HUES64 (cell line): ENCODE measurements around the gene CYBB.
"Not testable (repeated sequence)": the region's sequence is repeated elsewhere in the genome, so short reads cannot be mapped to it uniquely, and the experiment has no call there.

Experiments
- H3K27ac ChIP-seq: 2 replicates; pipeline ENCODE4 v1.7.0; 2013; ENCODE audit warnings: low read depth, low read length, inconsistent platforms
- H3K27me3 ChIP-seq: 2 replicates; pipeline ENCODE4 v1.6.1; 2013; ENCODE audit warnings: mild to moderate bottlenecking, low read length; ENCODE audit not compliant: insufficient read depth
- H3K36me3 ChIP-seq: 2 replicates; pipeline ENCODE4 v1.6.1; 2013; ENCODE audit warnings: mild to moderate bottlenecking, low read length; ENCODE audit not compliant: insufficient read depth
- H3K4me1 ChIP-seq: 2 replicates; pipeline ENCODE4 v1.6.1; 2013; ENCODE audit warnings: mild to moderate bottlenecking, low read length, moderate library complexity; ENCODE audit not compliant: insufficient read depth
- H3K4me3 ChIP-seq: 2 replicates; pipeline ENCODE4 v1.5.1; 2013; ENCODE audit warnings: mild to moderate bottlenecking, low read length, moderate library complexity
- H3K9ac ChIP-seq: 2 replicates; pipeline ENCODE4 v1.6.1; 2013; ENCODE audit warnings: mild to moderate bottlenecking, low read depth, low read length
- H3K9me3 ChIP-seq: 2 replicates; pipeline ENCODE4 v1.6.1; 2013; ENCODE audit warnings: low read depth, low read length; ENCODE audit not compliant: insufficient read depth
- WGBS: fragments of 150-250, 120-280 bp; methylation state at CpG from one replicate; pipeline ENCODE4 v1.1.7; 2013; ENCODE audit warnings: missing lambda C conversion rate; 5-methylcytosine and 5-hydroxymethylcytosine counted together

The CYBB gene

DNA sequence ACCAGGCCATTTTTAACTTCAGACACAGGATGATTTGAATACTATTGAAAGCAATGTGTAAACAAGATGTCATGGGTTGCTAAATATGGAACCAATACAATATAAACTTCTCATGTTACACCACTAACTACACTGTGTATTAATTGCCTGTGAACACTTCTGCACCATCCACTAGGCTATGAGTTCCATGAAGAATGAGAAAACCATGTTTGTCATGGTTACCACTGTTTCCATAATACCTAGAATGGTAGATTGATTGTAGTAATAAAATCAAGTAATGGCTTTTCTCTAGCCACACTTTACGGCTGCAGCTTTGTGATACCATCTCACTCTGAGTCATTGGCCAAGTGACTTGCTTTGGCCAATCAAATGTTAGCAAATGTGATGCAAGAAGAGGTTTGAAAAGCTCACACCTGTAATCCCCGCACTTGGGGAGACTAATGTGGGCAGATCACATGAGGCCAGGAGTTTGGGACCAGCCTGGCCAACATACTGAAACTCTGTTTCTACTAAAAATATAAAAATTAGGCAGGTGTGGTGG lies 19.9 kb upstream of the CYBB start:
- H3K9me3 ChIP-seq, result no peaks in the 10 kb centered on the region
- no peak overlapping the region for H3K27ac ChIP-seq
- H3K4me3 ChIP-seq, result no peak overlapping the region
- WGBS, result 100% methylated on average over 1 of the region's 2 CpGs
- H3K36me3 ChIP-seq, result no peaks in the 10 kb centered on the region
- no peak overlapping the region for H3K9ac ChIP-seq
- H3K27me3 ChIP-seq, result no peaks in the 10 kb centered on the region
- H3K4me1 ChIP-seq, result no peaks in the 10 kb centered on the region

DNA sequence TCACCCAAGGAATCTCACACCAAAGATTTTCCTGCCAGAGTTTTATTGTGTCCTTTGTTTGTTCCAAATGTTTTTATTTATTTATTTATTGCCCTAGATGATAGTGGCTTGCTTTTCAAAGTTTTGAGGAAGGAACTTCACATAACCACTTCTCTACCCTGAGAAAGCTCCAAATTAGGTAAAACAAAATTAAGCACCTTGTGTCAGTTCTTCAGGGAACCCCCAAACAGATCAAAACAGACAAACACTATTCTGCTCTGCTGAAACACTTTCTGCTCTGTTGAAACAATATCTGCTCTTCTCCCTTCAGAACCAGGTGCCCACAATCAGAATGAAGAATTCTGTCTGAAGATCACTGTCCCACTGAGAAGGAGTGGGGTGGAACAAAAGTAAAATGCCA lies 16.5 kb upstream of the CYBB start:
- Histone ChIP-seq H3K36me3 (no peaks in the 10 kb centered on the region), H3K4me3 (no peak overlapping the region), H3K27me3 (no peaks in the 10 kb centered on the region), H3K9me3 (0 out of 2 replicates have a peak, but pooled peaks cover 3% of the 10 kb centered on the region), H3K4me1 (no peaks in the 10 kb centered on the region), H3K9ac (no peak overlapping the region), H3K27ac (no peak overlapping the region)

DNA sequence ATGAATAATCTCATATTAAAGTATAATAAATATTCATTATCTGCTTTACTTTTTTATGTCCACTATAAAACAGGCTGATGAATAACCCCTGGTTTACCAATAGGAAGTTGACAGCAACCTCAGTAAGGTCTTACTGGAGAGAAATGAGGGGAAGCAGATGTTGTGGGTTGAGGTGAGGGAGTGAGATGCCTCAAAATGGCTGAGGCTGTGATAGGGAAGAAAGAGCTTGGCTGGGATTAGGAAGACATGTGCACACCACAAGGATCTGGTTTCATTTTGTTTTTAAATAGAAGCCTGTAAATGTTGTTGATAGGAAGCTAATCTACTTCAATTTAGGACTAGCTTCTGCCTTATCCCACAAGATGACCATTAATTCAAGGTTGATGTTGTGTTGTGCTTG lies 14.4 kb upstream of the CYBB start:
- H3K9me3 ChIP-seq, result 0 out of 2 replicates have a peak, but pooled peaks cover 3% of the 10 kb centered on the region
- H3K4me1 ChIP-seq, result no peaks in the 10 kb centered on the region
- H3K4me3 ChIP-seq, result no peak overlapping the region
- H3K9ac ChIP-seq, result no peak overlapping the region
- no peaks in the 10 kb centered on the region for H3K36me3 ChIP-seq
- H3K27ac ChIP-seq, result no peak overlapping the region
- H3K27me3 ChIP-seq, result no peaks in the 10 kb centered on the region

DNA sequence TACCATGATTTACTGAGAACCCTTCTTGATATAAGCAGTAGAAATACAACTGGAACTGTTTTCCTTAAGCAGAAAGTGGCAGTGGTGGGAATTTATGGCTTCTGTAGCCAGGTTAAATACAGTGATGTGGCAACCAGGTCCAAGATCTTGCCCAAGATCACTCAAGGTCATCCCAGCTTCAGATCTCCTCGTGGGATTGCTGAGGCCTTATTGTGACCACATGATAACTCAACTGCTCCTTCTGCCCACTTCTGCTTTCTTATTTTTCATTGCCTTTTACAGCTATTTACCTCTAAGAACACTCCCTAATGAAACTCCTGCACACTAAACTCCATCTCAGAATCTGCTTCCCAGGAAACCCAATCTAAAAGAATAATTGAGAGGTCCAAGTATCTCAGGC lies 12.4 kb upstream of the CYBB start:
- Histone ChIP-seq H3K27ac (no peak overlapping the region), H3K9ac (no peak overlapping the region), H3K9me3 (0 out of 2 replicates have a peak, but pooled peaks cover 3% of the 10 kb centered on the region), H3K36me3 (no peaks in the 10 kb centered on the region), H3K4me3 (no peak overlapping the region), H3K27me3 (no peaks in the 10 kb centered on the region), H3K4me1 (no peaks in the 10 kb centered on the region)
- 94% methylated on average over 1 of the region's 1 CpG for WGBS

DNA sequence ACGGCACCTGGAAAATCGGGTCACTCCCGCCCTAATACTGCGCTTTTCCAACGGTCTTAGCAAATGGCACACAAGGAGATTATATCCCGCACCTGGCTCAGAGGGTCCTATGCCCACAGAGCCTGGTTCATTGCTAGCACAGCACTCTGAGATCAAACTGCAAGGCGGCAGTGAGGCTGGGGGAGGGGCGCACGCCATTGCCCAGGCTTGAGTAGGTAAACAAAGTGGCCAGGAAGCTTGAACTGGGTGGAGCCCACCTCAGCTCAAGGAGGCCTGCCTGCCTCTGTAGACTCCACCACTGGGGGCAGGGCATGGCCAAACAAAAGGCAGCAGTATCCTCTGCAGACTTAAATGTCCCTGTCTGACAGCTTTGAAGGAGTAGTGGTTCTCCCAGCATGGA lies 11.0 kb upstream of the CYBB start:
- H3K27me3 ChIP-seq, H3K9ac ChIP-seq, H3K4me1 ChIP-seq, H3K9me3 ChIP-seq, H3K4me3 ChIP-seq, H3K27ac ChIP-seq, H3K36me3 ChIP-seq: not testable (repeated sequence)
- WGBS, result 92% methylated on average over 9 of the region's 9 CpGs

DNA sequence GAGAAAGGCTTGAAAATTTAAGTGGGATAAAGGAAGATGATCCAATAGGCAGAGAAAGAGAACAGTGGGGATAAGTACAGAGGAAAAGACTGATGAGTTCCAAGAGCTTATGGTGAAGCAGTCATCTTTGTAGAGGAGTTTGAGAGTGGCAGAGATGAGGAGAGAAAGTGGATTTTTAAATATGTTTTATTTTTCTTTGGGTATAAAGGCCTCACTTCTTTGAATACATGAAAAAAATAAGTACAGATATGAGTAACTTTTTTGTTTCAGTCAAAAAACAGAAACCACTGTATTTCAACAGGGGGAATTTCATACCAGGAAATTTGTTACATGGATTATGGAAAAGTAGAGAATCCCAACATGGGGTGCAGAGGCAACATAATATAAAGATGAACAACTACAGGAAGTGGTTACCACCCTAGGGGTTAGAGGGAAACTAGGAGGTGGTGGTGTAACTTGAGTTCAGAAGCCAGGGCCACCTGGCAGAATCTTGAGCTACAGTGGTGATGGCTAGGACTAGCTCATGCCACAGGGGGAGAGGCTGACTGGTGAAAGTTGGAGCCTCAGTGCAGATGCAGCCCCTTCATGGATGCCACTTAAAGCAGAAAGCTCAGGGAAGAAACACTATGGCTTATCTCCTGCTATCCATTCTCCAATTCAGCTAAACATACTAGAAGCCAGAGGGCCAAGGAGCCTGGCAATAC lies 3.4 kb upstream of the CYBB start:
- no peak overlapping the region for H3K9ac ChIP-seq
- no peak overlapping the region for H3K4me3 ChIP-seq
- H3K36me3 ChIP-seq, result no peaks in the 10 kb centered on the region
- H3K9me3 ChIP-seq, result no peaks in the 10 kb centered on the region
- no peak overlapping the region for H3K27ac ChIP-seq
- no peaks in the 10 kb centered on the region for H3K4me1 ChIP-seq
- no peaks in the 10 kb centered on the region for H3K27me3 ChIP-seq

DNA sequence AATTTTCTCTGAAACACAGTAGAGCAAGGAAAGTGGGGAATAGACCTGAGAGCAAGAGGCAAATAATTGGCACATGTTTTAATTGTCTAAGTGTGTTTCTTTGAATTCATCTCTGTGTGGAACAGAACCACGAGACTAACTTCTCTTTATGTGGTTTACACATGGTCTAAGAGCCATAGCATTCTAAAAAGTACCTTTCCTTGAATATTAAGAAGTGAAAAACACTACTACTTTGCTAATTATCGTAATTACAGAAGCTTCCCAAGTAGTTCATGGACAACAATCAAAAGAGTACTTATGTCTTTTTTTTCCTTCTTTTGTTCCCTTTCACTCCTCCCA lies 2.9 kb upstream of the CYBB start:
- no peak overlapping the region for H3K27ac ChIP-seq
- H3K9ac ChIP-seq, result no peak overlapping the region
- WGBS, result 90% methylated on average over 2 of the region's 2 CpGs
- no peaks in the 10 kb centered on the region for H3K4me1 ChIP-seq
- H3K4me3 ChIP-seq, result no peak overlapping the region
- H3K27me3 ChIP-seq, result no peaks in the 10 kb centered on the region
- H3K36me3 ChIP-seq, result no peaks in the 10 kb centered on the region
- H3K9me3 ChIP-seq, result no peaks in the 10 kb centered on the region

DNA sequence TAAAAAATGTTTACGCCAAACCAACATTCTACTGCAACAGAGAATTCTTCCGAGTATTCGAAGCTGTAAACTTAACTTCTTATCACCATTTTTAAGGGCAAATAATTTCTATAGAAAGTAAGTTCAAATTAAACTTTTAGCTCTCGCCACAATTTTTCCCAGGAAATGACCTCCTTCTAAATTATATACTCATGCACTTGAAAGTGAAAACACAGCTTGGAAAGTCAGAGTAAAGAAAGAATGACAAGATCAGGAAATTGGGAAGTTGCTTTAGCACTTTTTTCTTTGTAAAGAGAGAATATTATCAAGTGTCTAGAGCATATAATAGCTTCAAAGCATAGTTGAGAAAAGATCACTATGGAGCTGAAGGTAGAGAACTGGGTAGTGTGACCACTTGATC lies 1.2 kb downstream of the CYBB start:
- whole genome bisulfite sequencing, result no CpG with 5 or more reads among the region's 4 CpGs
- Histone ChIP-seq H3K27me3 (no peaks in the 10 kb centered on the region), H3K4me3 (no peak overlapping the region), H3K9me3 (no peaks in the 10 kb centered on the region), H3K9ac (no peak overlapping the region), H3K27ac (no peak overlapping the region), H3K4me1 (no peaks in the 10 kb centered on the region), H3K36me3 (no peaks in the 10 kb centered on the region)

DNA sequence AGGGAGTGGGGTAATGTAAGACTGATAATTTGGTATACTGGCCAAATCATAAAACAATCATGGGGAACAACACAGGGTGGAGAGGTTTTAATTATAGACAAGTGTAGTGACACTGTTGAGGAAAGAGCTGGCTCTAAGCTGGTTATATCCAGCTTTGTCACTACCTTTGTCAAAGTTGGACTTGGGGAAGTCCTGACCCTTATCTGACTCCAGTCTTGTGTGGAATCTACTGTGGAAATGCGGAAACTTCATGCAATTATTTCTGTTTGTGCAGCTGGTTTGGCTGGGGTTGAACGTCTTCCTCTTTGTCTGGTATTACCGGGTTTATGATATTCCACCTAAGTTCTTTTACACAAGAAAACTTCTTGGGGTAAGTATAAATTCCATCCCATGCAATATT lies 2.0 kb downstream of the CYBB start:
- Histone ChIP-seq H3K4me1 (no peaks in the 10 kb centered on the region), H3K9ac (no peak overlapping the region), H3K27ac (no peak overlapping the region), H3K27me3 (no peaks in the 10 kb centered on the region), H3K9me3 (no peaks in the 10 kb centered on the region), H3K36me3 (no peaks in the 10 kb centered on the region), H3K4me3 (no peak overlapping the region)
- 90% methylated on average over 2 of the region's 3 CpGs for WGBS

DNA sequence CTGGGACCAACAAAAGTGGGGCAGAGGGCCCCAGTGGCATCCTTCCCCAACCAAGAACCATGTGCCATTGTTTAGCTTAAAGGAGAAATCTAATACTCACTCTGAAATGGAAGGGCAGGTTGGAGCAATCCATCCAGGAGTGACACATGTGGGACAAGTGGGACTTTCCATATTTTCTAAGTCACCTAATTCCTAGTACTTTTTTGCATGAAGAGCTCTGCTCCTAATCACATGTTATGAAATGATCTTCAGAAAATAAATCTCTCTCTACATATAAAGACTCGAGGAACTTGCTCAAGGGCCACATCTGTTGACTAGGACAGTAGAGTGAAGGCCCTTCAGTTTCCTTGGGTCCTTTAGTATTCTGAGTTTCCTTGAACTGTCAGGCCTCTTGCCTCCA lies 2.5 kb downstream of the CYBB start:
- Histone ChIP-seq H3K9ac (no peak overlapping the region), H3K9me3 (no peaks in the 10 kb centered on the region), H3K4me3 (no peak overlapping the region), H3K36me3 (no peaks in the 10 kb centered on the region), H3K27ac (no peak overlapping the region), H3K4me1 (no peaks in the 10 kb centered on the region), H3K27me3 (no peaks in the 10 kb centered on the region)
- WGBS, result 86% methylated on average over 1 of the region's 1 CpG

DNA sequence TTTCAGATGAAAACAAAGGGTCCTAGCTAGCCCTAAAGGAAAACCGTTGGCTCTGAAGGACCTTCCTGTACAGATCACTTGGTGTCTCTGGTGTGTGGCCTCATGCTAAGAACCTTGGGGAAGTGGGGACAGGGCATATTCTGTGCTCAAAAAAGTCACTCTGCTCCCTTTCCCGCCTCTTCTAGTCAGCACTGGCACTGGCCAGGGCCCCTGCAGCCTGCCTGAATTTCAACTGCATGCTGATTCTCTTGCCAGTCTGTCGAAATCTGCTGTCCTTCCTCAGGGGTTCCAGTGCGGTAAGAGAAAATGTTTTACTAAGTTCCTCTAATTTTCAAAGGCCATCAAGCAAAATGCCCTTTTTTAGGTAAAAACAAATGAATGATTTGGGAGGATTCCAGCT lies 3.4 kb downstream of the CYBB start:
- no peak overlapping the region for H3K4me3 ChIP-seq
- WGBS, result 91% methylated on average over 3 of the region's 4 CpGs
- no peak overlapping the region for H3K9ac ChIP-seq
- H3K27ac ChIP-seq, result no peak overlapping the region
- no peaks in the 10 kb centered on the region for H3K27me3 ChIP-seq
- no peaks in the 10 kb centered on the region for H3K4me1 ChIP-seq
- H3K9me3 ChIP-seq, result no peaks in the 10 kb centered on the region
- no peaks in the 10 kb centered on the region for H3K36me3 ChIP-seq

DNA sequence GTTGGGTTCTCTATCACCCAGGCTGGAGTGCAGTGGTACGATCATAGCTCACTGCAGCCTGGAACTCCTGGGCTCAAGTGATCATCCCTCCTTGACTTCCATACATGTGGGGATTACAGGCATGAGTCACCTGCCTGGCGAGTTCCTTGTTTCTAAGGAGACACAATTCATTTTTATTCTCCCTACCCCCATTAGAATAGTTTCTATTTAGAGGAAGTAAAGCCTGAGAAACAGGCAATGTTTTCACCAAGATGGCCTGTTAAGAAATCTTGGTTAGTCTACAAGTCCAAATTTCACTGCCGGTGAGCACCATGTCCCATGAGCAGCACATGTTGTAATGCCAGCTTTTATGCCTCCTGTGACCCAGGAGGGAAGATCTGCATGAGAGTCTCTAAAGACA lies 5.7 kb downstream of the CYBB start:
- H3K4me1 ChIP-seq, result no peaks in the 10 kb centered on the region
- no peak overlapping the region for H3K9ac ChIP-seq
- H3K9me3 ChIP-seq, result no peaks in the 10 kb centered on the region
- H3K27ac ChIP-seq, result no peak overlapping the region
- WGBS, result 91% methylated on average over 3 of the region's 3 CpGs
- H3K4me3 ChIP-seq, result no peak overlapping the region
- H3K27me3 ChIP-seq, result no peaks in the 10 kb centered on the region
- H3K36me3 ChIP-seq, result no peaks in the 10 kb centered on the region
